Measurements from ENCODE around the gene VENTX. TPM values are rescaled to one million over a fixed set of nuclear protein-coding genes. Genes with fewer than 3 reads are reported as not detected.
A peak's percentile ranks its signal among the peaks of the same experiment; 100 is the strongest.

VENTX gene
- total and polyA plus RNA-seq, 5 experiments from 2014 or later, result not detected

- Mint-ChIP-seq H3K36me3 (no peaks in the 10 kb centered on the region), H3K27ac (no peak overlapping the region), H3K9me3 (no peaks in the 10 kb centered on the region), H3K4me1 (peaks cover 0 to 4% (median under 1%) of the 10 kb centered on the region in 4 donors), H3K4me3 (no peak overlapping the region), H3K27me3 (peaks cover 0 to 6% (median 3%) of the 10 kb centered on the region in 5 donors)
- ATAC-seq (no peak), DNase-seq (no peak)
- POLR2A ChIA-PET, result no interaction called here
Observed at GRCh38 chr10:133206356-133207040, 31.2 kb upstream of the VENTX start.

GRCh38 chr10:133207041-133207600 lies 30.5 kb upstream of the VENTX start:
- Mint-ChIP-seq H3K4me3 (no peak overlapping the region), H3K27ac (no peak overlapping the region), H3K9me3 (no peaks in the 10 kb centered on the region), H3K27me3 (peaks cover 0 to 12% (median 3%) of the 10 kb centered on the region in 5 donors), H3K4me1 (peaks cover 0 to 4% (median under 1%) of the 10 kb centered on the region in 4 donors), H3K36me3 (no peaks in the 10 kb centered on the region)
- POLR2A ChIA-PET, result no interaction called here
- DNase-seq (peak in 1 of 10 donors; percentile 1), ATAC-seq (no peak)

GRCh38 chr10:133207627-133208026 lies 30.0 kb upstream of the VENTX start:
- no peak overlapping the region for H3K4me3 Mint-ChIP-seq
- POLR2A ChIA-PET, result no interaction called here
- no peak overlapping the region for H3K27ac Mint-ChIP-seq
- H3K36me3 Mint-ChIP-seq, result no peaks in the 10 kb centered on the region
- DNase-seq, result no peak
- peaks cover 0 to 4% (median under 1%) of the 10 kb centered on the region in 4 donors for H3K4me1 Mint-ChIP-seq
- peaks cover 0 to 14% (median 3%) of the 10 kb centered on the region in 5 donors for H3K27me3 Mint-ChIP-seq
- no peak for ATAC-seq
- no peaks in the 10 kb centered on the region for H3K9me3 Mint-ChIP-seq

GRCh38 chr10:133208466-133208865 lies 29.2 kb upstream of the VENTX start:
- Mint-ChIP-seq H3K9me3 (no peaks in the 10 kb centered on the region), H3K4me1 (peaks cover 0 to 4% (median under 1%) of the 10 kb centered on the region in 4 donors), H3K4me3 (no peak overlapping the region), H3K36me3 (no peaks in the 10 kb centered on the region), H3K27ac (no peak overlapping the region), H3K27me3 (peaks cover 0 to 14% (median 3%) of the 10 kb centered on the region in 5 donors)
- ATAC-seq (no peak), DNase-seq (peak in 1 of 10 donors; percentile 1)
- POLR2A ChIA-PET, result no interaction called here

- POLR2A ChIA-PET, result no interaction called here
- no peak overlapping the region for H3K27ac Mint-ChIP-seq
- peak in 1 of 10 donors; percentile 0 for DNase-seq
- no peak overlapping the region for H3K4me3 Mint-ChIP-seq
- no peaks in the 10 kb centered on the region for H3K36me3 Mint-ChIP-seq
- peaks cover 0 to 4% (median under 1%) of the 10 kb centered on the region in 4 donors for H3K4me1 Mint-ChIP-seq
- no peaks in the 10 kb centered on the region for H3K9me3 Mint-ChIP-seq
- H3K27me3 Mint-ChIP-seq, result peaks cover 0 to 14% (median 5%) of the 10 kb centered on the region in 5 donors
- no peak for ATAC-seq
Observed at GRCh38 chr10:133209117-133209516, 28.5 kb upstream of the VENTX start.

GRCh38 chr10:133209641-133210040 lies 28.0 kb upstream of the VENTX start:
- peaks cover 0 to 14% (median 5%) of the 10 kb centered on the region in 5 donors for H3K27me3 Mint-ChIP-seq
- H3K9me3 Mint-ChIP-seq, result no peaks in the 10 kb centered on the region
- H3K27ac Mint-ChIP-seq, result no peak overlapping the region
- H3K4me3 Mint-ChIP-seq, result no peak overlapping the region
- H3K4me1 Mint-ChIP-seq, result peaks cover 0 to 4% (median under 1%) of the 10 kb centered on the region in 4 donors
- peak in 1 of 10 donors; percentile 6 for DNase-seq
- POLR2A ChIA-PET, result interaction anchor here (0.7 kb wide), 1 partner anchor 98 kb away, joined by 10 read pairs; no protein-coding TSS in a partner anchor
- H3K36me3 Mint-ChIP-seq, result no peaks in the 10 kb centered on the region
- no peak for ATAC-seq

GRCh38 chr10:133210398-133211140 lies 27.1 kb upstream of the VENTX start:
- H3K4me3 Mint-ChIP-seq, result no peak overlapping the region
- no peaks in the 10 kb centered on the region for H3K36me3 Mint-ChIP-seq
- peak in 1 of 10 donors; percentile 1 for DNase-seq
- peak in 1 of 2 donors; percentile 18 for ATAC-seq
- peaks cover 0 to 4% (median under 1%) of the 10 kb centered on the region in 4 donors for H3K4me1 Mint-ChIP-seq
- H3K9me3 Mint-ChIP-seq, result no peaks in the 10 kb centered on the region
- POLR2A ChIA-PET, result interaction anchor here (0.7 kb wide), 1 partner anchor 97 kb away, joined by 10 read pairs; no protein-coding TSS in a partner anchor
- peak overlapping the region in 1 of 10 donors; percentile 77 for H3K27ac Mint-ChIP-seq
- peaks cover 0 to 14% (median 5%) of the 10 kb centered on the region in 5 donors for H3K27me3 Mint-ChIP-seq

GRCh38 chr10:133211141-133211830 lies 26.4 kb upstream of the VENTX start:
- ATAC-seq (no peak), DNase-seq (peak in 1 of 10 donors; percentile 4)
- H3K27ac Mint-ChIP-seq, result no peak overlapping the region
- POLR2A ChIA-PET, result no interaction called here
- no peak overlapping the region for H3K4me3 Mint-ChIP-seq
- no peaks in the 10 kb centered on the region for H3K9me3 Mint-ChIP-seq
- H3K27me3 Mint-ChIP-seq, result peaks cover 0 to 17% (median 9%) of the 10 kb centered on the region in 5 donors
- H3K36me3 Mint-ChIP-seq, result no peaks in the 10 kb centered on the region
- peaks cover 0 to 4% (median under 1%) of the 10 kb centered on the region in 4 donors for H3K4me1 Mint-ChIP-seq

- Mint-ChIP-seq H3K27me3 (peaks cover 1 to 17% (median 14%) of the 10 kb centered on the region in 5 donors), H3K4me3 (no peak overlapping the region), H3K36me3 (no peaks in the 10 kb centered on the region), H3K27ac (peak overlapping the region in 1 of 10 donors; percentile 37), H3K4me1 (peaks cover 0 to 4% (median under 1%) of the 10 kb centered on the region in 4 donors), H3K9me3 (no peaks in the 10 kb centered on the region)
- ATAC-seq, result no peak
- peak in 1 of 10 donors; percentile 3 for DNase-seq
- POLR2A ChIA-PET, result no interaction called here
Observed at GRCh38 chr10:133211959-133212852, 25.4 kb upstream of the VENTX start.

- POLR2A ChIA-PET, result no interaction called here
- ATAC-seq, result no peak
- Mint-ChIP-seq H3K9me3 (no peaks in the 10 kb centered on the region), H3K4me1 (peaks cover 0 to 4% (median under 1%) of the 10 kb centered on the region in 4 donors), H3K4me3 (no peak overlapping the region), H3K27me3 (peaks cover 1 to 18% (median 14%) of the 10 kb centered on the region in 5 donors), H3K36me3 (no peaks in the 10 kb centered on the region), H3K27ac (peak overlapping the region in 1 of 10 donors; percentile 33)
- DNase-seq, result peak in 1 of 10 donors; percentile 1
Observed at GRCh38 chr10:133212853-133213494, 24.7 kb upstream of the VENTX start.
